Measurements from ENCODE around the gene CDSN. TPM values are rescaled to one million over a fixed set of nuclear protein-coding genes. Genes with fewer than 3 reads are reported as not detected.

The CDSN gene
- total RNA-seq, 1 experiment from 2014 or later: 0.12 TPM

DNA sequence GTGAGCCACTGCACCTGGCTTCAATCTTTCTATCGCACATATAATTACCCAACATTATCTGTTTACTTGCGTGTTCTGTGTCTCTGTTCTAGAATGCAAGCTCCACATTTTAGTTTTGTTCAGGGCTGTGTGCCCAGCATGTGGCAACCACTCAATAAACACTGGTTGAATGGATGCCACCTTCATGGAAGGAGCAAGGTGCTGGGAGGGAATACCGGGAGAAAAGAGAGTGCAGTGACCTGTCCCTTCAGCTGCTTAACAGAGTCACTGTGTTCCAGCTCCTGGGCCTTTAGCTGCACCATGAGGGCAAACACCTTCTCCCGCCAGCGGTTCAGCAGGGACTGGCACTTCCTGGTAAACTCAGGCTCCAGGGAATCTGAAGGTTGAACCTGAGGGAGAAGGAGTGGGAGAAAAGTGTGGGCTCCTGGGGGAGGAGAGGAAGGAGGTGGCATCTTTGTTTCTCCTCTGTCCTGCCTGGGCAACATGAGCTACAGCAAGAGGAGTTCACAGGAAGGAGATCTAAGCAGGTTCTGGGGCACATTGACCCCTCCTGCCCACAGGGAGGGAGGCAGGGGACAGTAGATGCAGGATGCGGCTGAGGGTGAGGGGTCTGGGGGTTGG is 29.7 kb upstream of the CDSN start:
- ChIA-PET RAD21 (ENCODE audit: low non-redundant PET in 1 of 2, low total read pairs in 2 of 2, uncharacterized antibody in 2 of 2, unreplicated experiment in 2 of 2) (no interaction called here), POLR2A (no interaction called here), CTCF (no interaction called here)
- Histone ChIP-seq H3K9me2 (ENCODE audit: insufficient read depth) (no peaks in the 10 kb centered on the region), H2AFZ (ENCODE audit: low read depth, low read length, poor library complexity, severe bottlenecking) (no peak overlapping the region), H3K27ac (ENCODE audit: low read depth, low read length) (no peak overlapping the region), H3K9ac (ENCODE audit: low read length) (no peak overlapping the region), H3K79me2 (ENCODE audit: insufficient read depth, low read length) (no peaks in the 10 kb centered on the region), H3K36me3 (ENCODE audit: control insufficient read depth in 1 of 2, insufficient read depth in 2 of 2, low read length in 2 of 2) (peaks cover 0 to 4% of the 10 kb centered on the region in 2 experiments; a peak in 2 of 4 replicates), H4K20me1 (ENCODE audit: insufficient read depth) (no peaks in the 10 kb centered on the region), H3K4me3 (replicated peaks in 1 of 2; ENCODE audit: low read depth in 1 of 2, low read length in 2 of 2) (no peak overlapping the region), H3K4me1 (ENCODE audit: control insufficient read depth in 1 of 2, insufficient read depth in 2 of 2, low read length in 2 of 2) (no peaks in the 10 kb centered on the region), H3K4me2 (ENCODE audit: low read length) (no peak overlapping the region), H3K9me3 (ENCODE audit: control insufficient read depth in 1 of 2, insufficient read depth in 1 of 2, low read depth in 1 of 2, low read length in 2 of 2) (no peaks in the 10 kb centered on the region), H3K27me3 (ENCODE audit: insufficient read depth, low read length) (no peaks in the 10 kb centered on the region)
- intact Hi-C loops (cut with micrococcal nuclease): no loop called here
- TF ChIP-seq EGR1 (IDR thresholded peaks at IDR 0.05; ENCODE audit: low read depth): no peak
- no peak for TF ChIP-seq ELF1 (IDR thresholded peaks at IDR 0.05; ENCODE audit: borderline replicate concordance, low read depth)
- TF ChIP-seq ZBTB33 (IDR thresholded peaks at IDR 0.05; ENCODE audit: extremely low read depth, insufficient replicate concordance, low read length): no peak
- TF ChIP-seq YY1 (IDR thresholded peaks at IDR 0.05; ENCODE audit: extremely low read depth, insufficient replicate concordance, low read depth, low read length): no peak
- TF ChIP-seq, protein P1, sequence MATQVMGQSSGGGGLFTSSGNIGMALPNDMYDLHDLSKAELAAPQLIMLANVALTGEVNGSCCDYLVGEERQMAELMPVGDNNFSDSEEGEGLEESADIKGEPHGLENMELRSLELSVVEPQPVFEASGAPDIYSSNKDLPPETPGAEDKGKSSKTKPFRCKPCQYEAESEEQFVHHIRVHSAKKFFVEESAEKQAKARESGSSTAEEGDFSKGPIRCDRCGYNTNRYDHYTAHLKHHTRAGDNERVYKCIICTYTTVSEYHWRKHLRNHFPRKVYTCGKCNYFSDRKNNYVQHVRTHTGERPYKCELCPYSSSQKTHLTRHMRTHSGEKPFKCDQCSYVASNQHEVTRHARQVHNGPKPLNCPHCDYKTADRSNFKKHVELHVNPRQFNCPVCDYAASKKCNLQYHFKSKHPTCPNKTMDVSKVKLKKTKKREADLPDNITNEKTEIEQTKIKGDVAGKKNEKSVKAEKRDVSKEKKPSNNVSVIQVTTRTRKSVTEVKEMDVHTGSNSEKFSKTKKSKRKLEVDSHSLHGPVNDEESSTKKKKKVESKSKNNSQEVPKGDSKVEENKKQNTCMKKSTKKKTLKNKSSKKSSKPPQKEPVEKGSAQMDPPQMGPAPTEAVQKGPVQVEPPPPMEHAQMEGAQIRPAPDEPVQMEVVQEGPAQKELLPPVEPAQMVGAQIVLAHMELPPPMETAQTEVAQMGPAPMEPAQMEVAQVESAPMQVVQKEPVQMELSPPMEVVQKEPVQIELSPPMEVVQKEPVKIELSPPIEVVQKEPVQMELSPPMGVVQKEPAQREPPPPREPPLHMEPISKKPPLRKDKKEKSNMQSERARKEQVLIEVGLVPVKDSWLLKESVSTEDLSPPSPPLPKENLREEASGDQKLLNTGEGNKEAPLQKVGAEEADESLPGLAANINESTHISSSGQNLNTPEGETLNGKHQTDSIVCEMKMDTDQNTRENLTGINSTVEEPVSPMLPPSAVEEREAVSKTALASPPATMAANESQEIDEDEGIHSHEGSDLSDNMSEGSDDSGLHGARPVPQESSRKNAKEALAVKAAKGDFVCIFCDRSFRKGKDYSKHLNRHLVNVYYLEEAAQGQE (IDR thresholded peaks at IDR 0.05; ENCODE audit: low read depth): no peak
- TF ChIP-seq POLR2AphosphoS5 (IDR thresholded peaks at IDR 0.05; ENCODE audit: low read depth, low read length): no peak
- TF ChIP-seq POLR2A (IDR thresholded peaks at IDR 0.05; ENCODE audit: borderline replicate concordance, extremely low read depth, insufficient read depth, insufficient read length): no peak
- no peak for TF ChIP-seq SRF (IDR thresholded peaks at IDR 0.05; ENCODE audit: low read depth)
- no peak for TF ChIP-seq CEBPB (IDR thresholded peaks at IDR 0.05; ENCODE audit: low read depth)
- TF ChIP-seq, protein P2, sequence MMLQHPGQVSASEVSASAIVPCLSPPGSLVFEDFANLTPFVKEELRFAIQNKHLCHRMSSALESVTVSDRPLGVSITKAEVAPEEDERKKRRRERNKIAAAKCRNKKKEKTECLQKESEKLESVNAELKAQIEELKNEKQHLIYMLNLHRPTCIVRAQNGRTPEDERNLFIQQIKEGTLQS (IDR thresholded peaks at IDR 0.05): no peak
- no peak for TF ChIP-seq SP1 (IDR thresholded peaks at IDR 0.05; ENCODE audit: low read depth)
- BruUV-seq (replicated peaks): no TSS peak
- no peak for DNase-seq (ENCODE audit: low read depth, low spot score)
- ATAC-seq: no peak
